ENCODE measurements around the gene CSAD.

DNA sequence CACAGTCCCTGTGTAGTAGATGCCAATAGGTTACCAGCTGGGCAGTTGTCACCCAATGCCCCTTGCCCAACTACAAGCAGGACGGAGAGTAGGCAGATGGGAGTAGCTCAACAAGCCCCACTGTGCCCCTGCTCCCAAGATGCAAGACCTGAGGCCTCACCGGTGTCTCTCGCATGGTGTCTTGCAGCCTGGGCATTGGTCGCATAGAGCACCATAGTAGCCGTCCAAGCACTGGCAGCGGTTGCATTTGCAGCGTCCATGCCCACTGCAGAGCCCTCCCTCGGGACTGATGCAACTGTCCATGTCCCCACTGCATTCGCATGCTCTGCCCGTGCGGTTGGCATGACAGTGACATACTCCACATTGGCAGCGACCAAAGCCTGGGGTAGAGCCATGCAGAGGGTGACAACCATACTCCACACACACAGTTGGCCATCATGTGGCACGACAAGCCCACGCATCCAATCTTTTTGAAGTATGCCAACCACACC, 11.9 kb upstream of the CSAD start:
- no peak for TF ChIP-seq EZH2phosphoT487 (IDR thresholded peaks at IDR 0.05; ENCODE audit: low read depth)
- TF ChIP-seq, protein P1, sequence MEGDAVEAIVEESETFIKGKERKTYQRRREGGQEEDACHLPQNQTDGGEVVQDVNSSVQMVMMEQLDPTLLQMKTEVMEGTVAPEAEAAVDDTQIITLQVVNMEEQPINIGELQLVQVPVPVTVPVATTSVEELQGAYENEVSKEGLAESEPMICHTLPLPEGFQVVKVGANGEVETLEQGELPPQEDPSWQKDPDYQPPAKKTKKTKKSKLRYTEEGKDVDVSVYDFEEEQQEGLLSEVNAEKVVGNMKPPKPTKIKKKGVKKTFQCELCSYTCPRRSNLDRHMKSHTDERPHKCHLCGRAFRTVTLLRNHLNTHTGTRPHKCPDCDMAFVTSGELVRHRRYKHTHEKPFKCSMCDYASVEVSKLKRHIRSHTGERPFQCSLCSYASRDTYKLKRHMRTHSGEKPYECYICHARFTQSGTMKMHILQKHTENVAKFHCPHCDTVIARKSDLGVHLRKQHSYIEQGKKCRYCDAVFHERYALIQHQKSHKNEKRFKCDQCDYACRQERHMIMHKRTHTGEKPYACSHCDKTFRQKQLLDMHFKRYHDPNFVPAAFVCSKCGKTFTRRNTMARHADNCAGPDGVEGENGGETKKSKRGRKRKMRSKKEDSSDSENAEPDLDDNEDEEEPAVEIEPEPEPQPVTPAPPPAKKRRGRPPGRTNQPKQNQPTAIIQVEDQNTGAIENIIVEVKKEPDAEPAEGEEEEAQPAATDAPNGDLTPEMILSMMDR (IDR thresholded peaks at IDR 0.05; ENCODE audit: low read depth, low read length) = no peak

Data from OCI-LY3 (cell line).